Gastrocnemius medialis (tissue), 4 donors: Measurements from ENCODE around the gene PLA2G6.

Source experiments
- CTCF ChIP-seq, 5 experiments: fragments of 450-650 bp in 3 of 5; fragments of 200-600 bp in 2 of 5; sonication (generic) in 2 of 5; IDR thresholded peaks in 4 of 5; conservative IDR thresholded peaks in 1 of 5; 1 replicate in 4 of 5; 2 replicates in 1 of 5; pipeline ENCODE4 v1.5.1; 2016 to 2019; ENCODE audit warnings: antibody characterized with exemption in 5 of 5, mild to moderate bottlenecking in 3 of 5, moderate library complexity in 3 of 5
- POLR2A ChIP-seq, 2 donors: fragments of 450-650 bp; IDR thresholded peaks; one replicate each; pipeline ENCODE4 v1.6.1; 2017; ENCODE audit warnings: antibody characterized with exemption in 2 of 2, mild to moderate bottlenecking in 2 of 2, moderate library complexity in 2 of 2

- TF ChIP-seq CTCF (IDR thresholded peaks at IDR 0.05 in 4 of 5, conservative IDR thresholded peaks at IDR 0.05 in 1 of 5) (no peak), POLR2A (IDR thresholded peaks at IDR 0.05) (no peak)
Measured at GRCh38 chr22:38103641-38104040, 78.0 kb downstream of the PLA2G6 start.
